GM12864 (cell line): ENCODE results near the gene SPEG.
A peak's percentile ranks its signal among the peaks of the same experiment; 100 is the strongest.

Experiments used
- DNase-seq: peaks from one replicate; pipeline ENCODE4 v3.0.0-alpha.2; 2011; ENCODE audit warnings: low read depth
- H3K4me3 ChIP-seq: 2 replicates; pipeline ENCODE4 v1.5.1; 2011; ENCODE audit warnings: mild to moderate bottlenecking, low read depth, low read length, control low read depth
- CTCF ChIP-seq: IDR thresholded peaks from 2 replicates; pipeline ENCODE4 v1.5.1; 2011; ENCODE audit warnings: low read depth, mild to moderate bottlenecking, moderate library complexity, low read length, control low read depth, inconsistent platforms; ENCODE audit errors: missing control alignments

SPEG gene

GRCh38 chr2:219453671-219454590 lies 19.3 kb downstream of the SPEG start:
- H3K4me3 ChIP-seq: no peak overlapping the region
- no peak for DNase-seq
- no peak for TF ChIP-seq CTCF

GRCh38 chr2:219455581-219455980 lies 20.9 kb downstream of the SPEG start:
- no peak overlapping the region for H3K4me3 ChIP-seq
- TF ChIP-seq CTCF: no peak
- DNase-seq: no peak

GRCh38 chr2:219457784-219458369 lies 23.2 kb downstream of the SPEG start:
- peak; percentile 53 for TF ChIP-seq CTCF
- no peak for DNase-seq
- H3K4me3 ChIP-seq: no peak overlapping the region

- DNase-seq: no peak
- H3K4me3 ChIP-seq: no peak overlapping the region
- TF ChIP-seq CTCF: no peak
These were observed 24.4 kb downstream of the SPEG start for GRCh38 chr2:219458996-219459395.

GRCh38 chr2:219459460-219460311 lies 25.0 kb downstream of the SPEG start:
- DNase-seq: no peak
- TF ChIP-seq CTCF: peak; percentile 99
- H3K4me3 ChIP-seq: no peak overlapping the region

- no peak for DNase-seq
- no peak overlapping the region for H3K4me3 ChIP-seq
- TF ChIP-seq CTCF: no peak
These were observed 25.8 kb downstream of the SPEG start for GRCh38 chr2:219460424-219460926.
